Measurements from ENCODE around the gene MRPL28.
A peak's percentile ranks its signal among the peaks of the same experiment; 100 is the strongest.
"Not testable (repeated sequence)": the region's sequence is repeated elsewhere in the genome, so short reads cannot be mapped to it uniquely, and the experiment has no call there.

The MRPL28 gene

GRCh38 chr16:370443-370842 is at the start of gene MRPL28:
Gene MRPL28, minus strand, starts transcription at chr16:370538. Its CDS starts 320 bp downstream, at chr16:370218.
- no peaks in the 10 kb centered on the region for H3K9me3 ChIP-seq (ENCODE audit: control insufficient read depth, insufficient read depth, low read length)
- H3K4me3 ChIP-seq (ENCODE audit: low read depth, low read length): peak within 1 kb of the TSS; percentile 41
- H3K4me1 ChIP-seq (ENCODE audit: control insufficient read depth, insufficient read depth, low read length): no peaks in the 10 kb centered on the region
- H3K36me3 ChIP-seq (ENCODE audit: control insufficient read depth, insufficient read depth, low read length): peaks cover 68% of the 10 kb centered on the region
- H3K9ac ChIP-seq (ENCODE audit: low read depth, low read length): peak within 1 kb of the TSS; percentile 47
- H3K27me3 ChIP-seq (ENCODE audit: control insufficient read depth, insufficient read depth, low read length): no peaks in the 10 kb centered on the region

GRCh38 chr16:415170-415498 is 44.8 kb upstream of the MRPL28 start:
- not testable (repeated sequence) for H3K9ac ChIP-seq (ENCODE audit: low read depth, low read length); H3K27me3 ChIP-seq (ENCODE audit: control insufficient read depth, insufficient read depth, low read length); H3K9me3 ChIP-seq (ENCODE audit: control insufficient read depth, insufficient read depth, low read length); H3K4me3 ChIP-seq (ENCODE audit: low read depth, low read length); H3K4me1 ChIP-seq (ENCODE audit: control insufficient read depth, insufficient read depth, low read length)
- peaks cover 12% of the 10 kb centered on the region for H3K36me3 ChIP-seq (ENCODE audit: control insufficient read depth, insufficient read depth, low read length)

- Histone ChIP-seq H3K9me3 (ENCODE audit: control insufficient read depth, insufficient read depth, low read length) (no peaks in the 10 kb centered on the region), H3K36me3 (ENCODE audit: control insufficient read depth, insufficient read depth, low read length) (peaks cover 12% of the 10 kb centered on the region), H3K27me3 (ENCODE audit: control insufficient read depth, insufficient read depth, low read length) (no peaks in the 10 kb centered on the region), H3K4me3 (ENCODE audit: low read depth, low read length) (no peak overlapping the region), H3K9ac (ENCODE audit: low read depth, low read length) (no peak overlapping the region), H3K4me1 (ENCODE audit: control insufficient read depth, insufficient read depth, low read length) (no peaks in the 10 kb centered on the region)
Measured at GRCh38 chr16:414395-415169, 44.2 kb upstream of the MRPL28 start.

- Histone ChIP-seq H3K9me3 (ENCODE audit: control insufficient read depth, insufficient read depth, low read length) (no peaks in the 10 kb centered on the region), H3K9ac (ENCODE audit: low read depth, low read length) (no peak overlapping the region), H3K36me3 (ENCODE audit: control insufficient read depth, insufficient read depth, low read length) (peaks cover 19% of the 10 kb centered on the region), H3K27me3 (ENCODE audit: control insufficient read depth, insufficient read depth, low read length) (no peaks in the 10 kb centered on the region), H3K4me1 (ENCODE audit: control insufficient read depth, insufficient read depth, low read length) (no peaks in the 10 kb centered on the region), H3K4me3 (ENCODE audit: low read depth, low read length) (no peak overlapping the region)
Measured at GRCh38 chr16:411576-412265, 41.4 kb upstream of the MRPL28 start.

GRCh38 chr16:410516-411178 is 40.3 kb upstream of the MRPL28 start:
- Histone ChIP-seq H3K9ac (ENCODE audit: low read depth, low read length) (no peak overlapping the region), H3K4me3 (ENCODE audit: low read depth, low read length) (no peak overlapping the region), H3K9me3 (ENCODE audit: control insufficient read depth, insufficient read depth, low read length) (no peaks in the 10 kb centered on the region), H3K4me1 (ENCODE audit: control insufficient read depth, insufficient read depth, low read length) (no peaks in the 10 kb centered on the region), H3K27me3 (ENCODE audit: control insufficient read depth, insufficient read depth, low read length) (no peaks in the 10 kb centered on the region), H3K36me3 (ENCODE audit: control insufficient read depth, insufficient read depth, low read length) (peaks cover 19% of the 10 kb centered on the region)

- no peaks in the 10 kb centered on the region for H3K4me1 ChIP-seq (ENCODE audit: control insufficient read depth, insufficient read depth, low read length)
- no peaks in the 10 kb centered on the region for H3K27me3 ChIP-seq (ENCODE audit: control insufficient read depth, insufficient read depth, low read length)
- H3K9me3 ChIP-seq (ENCODE audit: control insufficient read depth, insufficient read depth, low read length): no peaks in the 10 kb centered on the region
- H3K36me3 ChIP-seq (ENCODE audit: control insufficient read depth, insufficient read depth, low read length): peaks cover 19% of the 10 kb centered on the region
- no peak overlapping the region for H3K4me3 ChIP-seq (ENCODE audit: low read depth, low read length)
- no peak overlapping the region for H3K9ac ChIP-seq (ENCODE audit: low read depth, low read length)
Measured at GRCh38 chr16:407253-407652, 36.9 kb upstream of the MRPL28 start.

- no peak overlapping the region for H3K9ac ChIP-seq (ENCODE audit: low read depth, low read length)
- H3K4me1 ChIP-seq (ENCODE audit: control insufficient read depth, insufficient read depth, low read length): no peaks in the 10 kb centered on the region
- H3K9me3 ChIP-seq (ENCODE audit: control insufficient read depth, insufficient read depth, low read length): no peaks in the 10 kb centered on the region
- peaks cover 10% of the 10 kb centered on the region for H3K36me3 ChIP-seq (ENCODE audit: control insufficient read depth, insufficient read depth, low read length)
- H3K4me3 ChIP-seq (ENCODE audit: low read depth, low read length): no peak overlapping the region
- H3K27me3 ChIP-seq (ENCODE audit: control insufficient read depth, insufficient read depth, low read length): no peaks in the 10 kb centered on the region
Measured at GRCh38 chr16:405548-406506, 35.5 kb upstream of the MRPL28 start.

GRCh38 chr16:404971-405486 is 34.7 kb upstream of the MRPL28 start:
- Histone ChIP-seq H3K9me3 (ENCODE audit: control insufficient read depth, insufficient read depth, low read length) (no peaks in the 10 kb centered on the region), H3K36me3 (ENCODE audit: control insufficient read depth, insufficient read depth, low read length) (peaks cover 7% of the 10 kb centered on the region), H3K4me3 (ENCODE audit: low read depth, low read length) (no peak overlapping the region), H3K27me3 (ENCODE audit: control insufficient read depth, insufficient read depth, low read length) (no peaks in the 10 kb centered on the region), H3K4me1 (ENCODE audit: control insufficient read depth, insufficient read depth, low read length) (peaks cover 3% of the 10 kb centered on the region), H3K9ac (ENCODE audit: low read depth, low read length) (no peak overlapping the region)

- peak within 1 kb of the TSS; percentile 65 for H3K9ac ChIP-seq (ENCODE audit: low read depth, low read length)
- peaks cover 3% of the 10 kb centered on the region for H3K4me1 ChIP-seq (ENCODE audit: control insufficient read depth, insufficient read depth, low read length)
- peak within 1 kb of the TSS; percentile 68 for H3K4me3 ChIP-seq (ENCODE audit: low read depth, low read length)
- peaks cover 9% of the 10 kb centered on the region for H3K36me3 ChIP-seq (ENCODE audit: control insufficient read depth, insufficient read depth, low read length)
- no peaks in the 10 kb centered on the region for H3K27me3 ChIP-seq (ENCODE audit: control insufficient read depth, insufficient read depth, low read length)
- no peaks in the 10 kb centered on the region for H3K9me3 ChIP-seq (ENCODE audit: control insufficient read depth, insufficient read depth, low read length)
Measured at GRCh38 chr16:401468-402348, 31.4 kb upstream of the MRPL28 start, which contains the start of gene DECR2. Gene DECR2, plus strand, starts transcription at chr16:401885. Its CDS starts 79 bp downstream, at chr16:401964.

GRCh38 chr16:400061-400591 is 29.8 kb upstream of the MRPL28 start:
- Histone ChIP-seq H3K27me3 (ENCODE audit: control insufficient read depth, insufficient read depth, low read length) (no peaks in the 10 kb centered on the region), H3K9me3 (ENCODE audit: control insufficient read depth, insufficient read depth, low read length) (no peaks in the 10 kb centered on the region), H3K9ac (ENCODE audit: low read depth, low read length) (no peak overlapping the region), H3K4me1 (ENCODE audit: control insufficient read depth, insufficient read depth, low read length) (peaks cover 7% of the 10 kb centered on the region), H3K4me3 (ENCODE audit: low read depth, low read length) (peak overlapping the region; percentile 68), H3K36me3 (ENCODE audit: control insufficient read depth, insufficient read depth, low read length) (peaks cover 9% of the 10 kb centered on the region)
